Fibroblast of villous mesenchyme (primary cell): ENCODE measurements around the gene BLOC1S6. TPM values are rescaled to one million over a fixed set of nuclear protein-coding genes. Genes with fewer than 3 reads are reported as not detected.
A peak's percentile ranks its signal among the peaks of the same experiment; 100 is the strongest.

Source experiments
- DNase-seq: peaks from one replicate; pipeline ENCODE4 v3.0.0-alpha.2; 2010; ENCODE audit warnings: low read depth
- H3K4me3 ChIP-seq: 2 replicates; pipeline ENCODE4 v1.5.1; 2011; ENCODE audit warnings: low read depth, mild to moderate bottlenecking, low read length
- CTCF ChIP-seq: IDR thresholded peaks from 2 replicates; pipeline ENCODE4 v1.5.1; 2012; ENCODE audit warnings: low read depth, mild to moderate bottlenecking, low read length; ENCODE audit not compliant: insufficient read depth
- total RNA-seq: library from RNA; depleted of rRNA; stranded (reverse); fragments of >200 nt; gene quantifications from 2 replicates; pipeline ENCODE4 v1.2.3, GENCODE V29; 2012

BLOC1S6 gene
- total RNA-seq, 1 donor, result 87.2 TPM

- no peak overlapping the region for H3K4me3 ChIP-seq
- TF ChIP-seq CTCF, result no peak
- DNase-seq, result no peak
Measured at GRCh38 chr15:45628136-45628535, 41.0 kb downstream of the BLOC1S6 start.

- no peak for TF ChIP-seq CTCF
- H3K4me3 ChIP-seq, result peak overlapping the region; percentile 36
- peak; percentile 74 for DNase-seq
Measured at GRCh38 chr15:45630917-45631691, 43.9 kb downstream of the BLOC1S6 start.

- no peak for DNase-seq
Measured at GRCh38 chr15:45631776-45632175, 44.6 kb downstream of the BLOC1S6 start.

GRCh38 chr15:45634432-45635190 is 47.4 kb downstream of the BLOC1S6 start, which contains the start of gene SQOR:
SQOR (plus strand) TSS chr15:45635029; CDS start chr15:45658924, 23,895 bp downstream.
- H3K4me3 ChIP-seq, result peak within 1 kb of the TSS; percentile 84
- DNase-seq, result peak; percentile 72
- no peak for TF ChIP-seq CTCF

More at GRCh38 chr15:45631776-45632175, 44.6 kb downstream of the BLOC1S6 start:
- H3K4me3 ChIP-seq, result peak overlapping the region; percentile 36
- TF ChIP-seq CTCF, result no peak

- H3K4me3 ChIP-seq, result peak overlapping the region; percentile 84
- no peak for DNase-seq
- TF ChIP-seq CTCF, result peak; percentile 55
Measured at GRCh38 chr15:45635191-45635638, 48.0 kb downstream of the BLOC1S6 start.

- no peak for DNase-seq
- no peak for TF ChIP-seq CTCF
- peak overlapping the region; percentile 84 for H3K4me3 ChIP-seq
Measured at GRCh38 chr15:45635763-45636292, 48.6 kb downstream of the BLOC1S6 start.
